ENCODE results near the gene TNRC6B. TPM values are rescaled to one million over a fixed set of nuclear protein-coding genes. Genes with fewer than 3 reads are reported as not detected.
"Not testable (repeated sequence)": the region's sequence is repeated elsewhere in the genome, so short reads cannot be mapped to it uniquely, and the experiment has no call there.

TNRC6B gene
- total and polyA plus RNA-seq, 3 experiments from 2014 or later = 32.8 to 109 (median 37.8) TPM

GRCh38 chr22:40178417-40179409 lies 988 bp downstream of the TNRC6B start:
- H3K27ac ChIP-seq (ENCODE audit: low read depth, low read length) = peak overlapping the region; percentile 74
- H3K9me3 Mint-ChIP-seq = no peaks in the 10 kb centered on the region
- peaks cover 0 to 5% (median 3%) of the 10 kb centered on the region in 3 donors for H3K36me3 Mint-ChIP-seq
- peak overlapping the region; percentile 80 to 96 (median 88) for H3K27ac Mint-ChIP-seq
- no peaks in the 10 kb centered on the region for H3K36me3 ChIP-seq (ENCODE audit: insufficient read depth, low read length)
- no peaks in the 10 kb centered on the region for H3K27me3 ChIP-seq (ENCODE audit: insufficient read depth, low read length, poor library complexity, severe bottlenecking)
- H3K4me1 Mint-ChIP-seq = peaks cover 60 to 79% (median 70%) of the 10 kb centered on the region in 3 donors
- H3K4me3 ChIP-seq (ENCODE audit: low read length) = peak overlapping the region; percentile 81
- peaks cover 61% of the 10 kb centered on the region for H3K4me1 ChIP-seq (ENCODE audit: insufficient read depth, low read length)
- ChIA-PET POLR2A (interaction anchor here (2.2 kb wide), 1 partner anchor 134 kb away, joined by 7 read pairs; no protein-coding TSS in a partner anchor), CTCF (interaction anchor here (1.5 kb wide), 1 partner anchor 134 kb away, joined by 7 read pairs; no protein-coding TSS in a partner anchor)
- DNase-seq = peak in 2 of 5 donors; percentile 4 to 45
- peak overlapping the region; percentile 82 to 93 (median 88) for H3K4me3 Mint-ChIP-seq
- no peaks in the 10 kb centered on the region for H3K9me3 ChIP-seq (ENCODE audit: low read length)
- no peaks in the 10 kb centered on the region for H3K27me3 Mint-ChIP-seq

GRCh38 chr22:40179526-40179925 lies 1.8 kb downstream of the TNRC6B start:
- Histone ChIP-seq H3K9me3 (ENCODE audit: low read length) (no peaks in the 10 kb centered on the region), H3K4me3 (ENCODE audit: low read length) (peak overlapping the region; percentile 81), H3K4me1 (ENCODE audit: insufficient read depth, low read length) (peaks cover 69% of the 10 kb centered on the region), H3K27ac (ENCODE audit: low read depth, low read length) (peak overlapping the region; percentile 74), H3K36me3 (ENCODE audit: insufficient read depth, low read length) (no peaks in the 10 kb centered on the region), H3K27me3 (ENCODE audit: insufficient read depth, low read length, poor library complexity, severe bottlenecking) (no peaks in the 10 kb centered on the region)
- Mint-ChIP-seq H3K27ac (peak overlapping the region; percentile 80 to 96 (median 88)), H3K36me3 (peaks cover 0 to 8% (median 5%) of the 10 kb centered on the region in 3 donors), H3K4me1 (peaks cover 66 to 86% (median 77%) of the 10 kb centered on the region in 3 donors), H3K4me3 (peak overlapping the region; percentile 82 to 93 (median 88)), H3K27me3 (no peaks in the 10 kb centered on the region), H3K9me3 (no peaks in the 10 kb centered on the region)
- no peak for DNase-seq
- ChIA-PET CTCF (interaction anchor here (1.2 kb wide), 1 partner anchor 9 kb away, joined by 3 read pairs; no protein-coding TSS in a partner anchor), POLR2A (interaction anchor here (2.2 kb wide), 1 partner anchor 135 kb away, joined by 7 read pairs; no protein-coding TSS in a partner anchor)

GRCh38 chr22:40180403-40180802 lies 2.7 kb downstream of the TNRC6B start:
- H3K4me1 ChIP-seq (ENCODE audit: insufficient read depth, low read length) = peaks cover 76% of the 10 kb centered on the region
- no peak for DNase-seq
- Mint-ChIP-seq H3K9me3 (no peaks in the 10 kb centered on the region), H3K36me3 (peaks cover 0 to 10% (median 6%) of the 10 kb centered on the region in 3 donors), H3K27ac (peak overlapping the region; percentile 30 to 83 (median 71)), H3K4me1 (peaks cover 70 to 91% (median 81%) of the 10 kb centered on the region in 3 donors), H3K4me3 (peak overlapping the region; percentile 54 to 93 (median 84)), H3K27me3 (no peaks in the 10 kb centered on the region)
- ChIA-PET POLR2A (interaction anchor here (2.2 kb wide), 1 partner anchor 136 kb away, joined by 7 read pairs; no protein-coding TSS in a partner anchor), CTCF (interaction anchor here (1.2 kb wide), 1 partner anchor 8 kb away, joined by 3 read pairs; no protein-coding TSS in a partner anchor)
- H3K27ac ChIP-seq (ENCODE audit: low read depth, low read length) = no peak overlapping the region
- H3K4me3 ChIP-seq (ENCODE audit: low read length) = no peak overlapping the region
- no peaks in the 10 kb centered on the region for H3K27me3 ChIP-seq (ENCODE audit: insufficient read depth, low read length, poor library complexity, severe bottlenecking)
- H3K9me3 ChIP-seq (ENCODE audit: low read length) = no peaks in the 10 kb centered on the region
- no peaks in the 10 kb centered on the region for H3K36me3 ChIP-seq (ENCODE audit: insufficient read depth, low read length)

- peaks cover 0 to 11% (median 10%) of the 10 kb centered on the region in 3 donors for H3K36me3 Mint-ChIP-seq
- H3K27ac Mint-ChIP-seq = peak overlapping the region in 1 of 8 donors; percentile 32
- ChIA-PET CTCF (interaction anchor here (0.9 kb wide), 1 partner anchor 12 kb away, joined by 3 read pairs; no protein-coding TSS in a partner anchor), POLR2A (interaction anchor here (0.6 kb wide), 1 partner anchor 632 kb away, joined by 4 read pairs; no protein-coding TSS in a partner anchor)
- H3K4me1 Mint-ChIP-seq = peaks cover 73 to 90% (median 81%) of the 10 kb centered on the region in 3 donors
- no peak for DNase-seq
- H3K27me3 Mint-ChIP-seq = no peaks in the 10 kb centered on the region
- Histone ChIP-seq H3K9me3 (ENCODE audit: low read length) (no peaks in the 10 kb centered on the region), H3K36me3 (ENCODE audit: insufficient read depth, low read length) (no peaks in the 10 kb centered on the region), H3K27ac (ENCODE audit: low read depth, low read length) (no peak overlapping the region), H3K4me1 (ENCODE audit: insufficient read depth, low read length) (peaks cover 76% of the 10 kb centered on the region), H3K4me3 (ENCODE audit: low read length) (no peak overlapping the region), H3K27me3 (ENCODE audit: insufficient read depth, low read length, poor library complexity, severe bottlenecking) (no peaks in the 10 kb centered on the region)
- H3K4me3 Mint-ChIP-seq = no peak overlapping the region
- H3K9me3 Mint-ChIP-seq = no peaks in the 10 kb centered on the region
Observed at GRCh38 chr22:40181323-40181722, 3.6 kb downstream of the TNRC6B start.

- Mint-ChIP-seq H3K4me3 (peak overlapping the region in 5 of 7 donors; percentile 20 to 54 (median 38)), H3K36me3 (peaks cover 0 to 11% (median 10%) of the 10 kb centered on the region in 3 donors), H3K9me3 (no peaks in the 10 kb centered on the region), H3K27ac (peak overlapping the region in 6 of 8 donors; percentile 17 to 67 (median 54)), H3K4me1 (peaks cover 62 to 84% (median 74%) of the 10 kb centered on the region in 3 donors), H3K27me3 (no peaks in the 10 kb centered on the region)
- no peak for DNase-seq
- POLR2A ChIA-PET = no interaction called here
- CTCF ChIA-PET = no interaction called here
- H3K4me3 ChIP-seq (ENCODE audit: low read length) = peak overlapping the region; percentile 3
- H3K27me3 ChIP-seq (ENCODE audit: insufficient read depth, low read length, poor library complexity, severe bottlenecking) = no peaks in the 10 kb centered on the region
- H3K4me1 ChIP-seq (ENCODE audit: insufficient read depth, low read length) = peaks cover 67% of the 10 kb centered on the region
- no peaks in the 10 kb centered on the region for H3K9me3 ChIP-seq (ENCODE audit: low read length)
- H3K36me3 ChIP-seq (ENCODE audit: insufficient read depth, low read length) = no peaks in the 10 kb centered on the region
- H3K27ac ChIP-seq (ENCODE audit: low read depth, low read length) = no peak overlapping the region
Observed at GRCh38 chr22:40182231-40182835, 4.6 kb downstream of the TNRC6B start.

- CTCF ChIA-PET = no interaction called here
Observed at GRCh38 chr22:40183029-40183581, 5.4 kb downstream of the TNRC6B start.

GRCh38 chr22:40183603-40184002 lies 5.9 kb downstream of the TNRC6B start:
- H3K27me3 Mint-ChIP-seq; H3K4me3 ChIP-seq (ENCODE audit: low read length); H3K27ac ChIP-seq (ENCODE audit: low read depth, low read length); H3K27ac Mint-ChIP-seq; H3K27me3 ChIP-seq (ENCODE audit: insufficient read depth, low read length, poor library complexity, severe bottlenecking); POLR2A ChIA-PET; H3K9me3 ChIP-seq (ENCODE audit: low read length); CTCF ChIA-PET; H3K36me3 ChIP-seq (ENCODE audit: insufficient read depth, low read length); H3K9me3 Mint-ChIP-seq; DNase-seq: not testable (repeated sequence)
- H3K4me1 ChIP-seq (ENCODE audit: insufficient read depth, low read length) = peaks cover 71% of the 10 kb centered on the region
- peaks cover 68 to 83% (median 77%) of the 10 kb centered on the region in 3 donors for H3K4me1 Mint-ChIP-seq
- peaks cover 0 to 14% (median 10%) of the 10 kb centered on the region in 3 donors for H3K36me3 Mint-ChIP-seq
- H3K4me3 Mint-ChIP-seq = peak overlapping the region in 3 of 7 donors; percentile 21 to 38 (median 35)

More at GRCh38 chr22:40183029-40183581, 5.4 kb downstream of the TNRC6B start:
- Mint-ChIP-seq H3K4me1 (peaks cover 64 to 82% (median 76%) of the 10 kb centered on the region in 3 donors), H3K27me3 (no peaks in the 10 kb centered on the region), H3K4me3 (peak overlapping the region; percentile 21 to 82 (median 35)), H3K9me3 (no peaks in the 10 kb centered on the region), H3K27ac (peak overlapping the region in 5 of 8 donors; percentile 17 to 70 (median 56)), H3K36me3 (peaks cover 0 to 11% (median 10%) of the 10 kb centered on the region in 3 donors)
- peaks cover 67% of the 10 kb centered on the region for H3K4me1 ChIP-seq (ENCODE audit: insufficient read depth, low read length)
- POLR2A ChIA-PET = no interaction called here
- H3K9me3 ChIP-seq (ENCODE audit: low read length) = no peaks in the 10 kb centered on the region
- no peak overlapping the region for H3K27ac ChIP-seq (ENCODE audit: low read depth, low read length)
- peak in 1 of 5 donors; percentile 33 for DNase-seq
- no peaks in the 10 kb centered on the region for H3K27me3 ChIP-seq (ENCODE audit: insufficient read depth, low read length, poor library complexity, severe bottlenecking)
- no peaks in the 10 kb centered on the region for H3K36me3 ChIP-seq (ENCODE audit: insufficient read depth, low read length)
- H3K4me3 ChIP-seq (ENCODE audit: low read length) = peak overlapping the region; percentile 3
